GM12878 (cell line): ENCODE data around the gene MLKL. TPM values are rescaled to one million over a fixed set of nuclear protein-coding genes. Genes with fewer than 3 reads are reported as not detected.

Experiments used
- ATAC-seq: fragments of 200-7000 bp; cut with Tn5 transposase; 3 replicates; pipeline ENCODE4 v1.9.1; 2020; ENCODE audit warnings: mild to moderate bottlenecking, moderate library complexity
- BruUV-seq: library from RNA; stranded (reverse); fragments of 400-500 nt; replicated peaks from 2 replicates; lab custom pipeline; 2021; lab: Mats Ljungman, UMichigan
- CTCF ChIA-PET: fragments of 300-600 bp; sonication (Branson Sonifier 250); formaldehyde crosslinking; extraction: SDS; loops from one replicate; lab custom pipeline; 2021; ENCODE audit warnings: inconsistent platforms; lab: Yijun Ruan, JAX
- POLR2A ChIA-PET: fragments of 350-600 bp; formaldehyde crosslinking; extraction: SDS; loops from one replicate; lab custom pipeline; 2021; ENCODE audit warnings: inconsistent platforms; lab: Charles Lee
- RAD21 ChIA-PET: fragments of 300-600 bp; sonication (Branson Sonifier 250); formaldehyde crosslinking; loops from one replicate; lab custom pipeline; 2023; ENCODE audit warnings: antibody characterized with exemption; ENCODE audit not compliant: unreplicated experiment; lab: Charles Lee
- SMC1A ChIA-PET: fragments of 300-600 bp; sonication (Branson Sonifier 250); formaldehyde crosslinking; loops from one replicate; lab custom pipeline; 2023; ENCODE audit not compliant: unreplicated experiment, uncharacterized antibody; lab: Charles Lee
- DNase-seq: peaks from one replicate; pipeline ENCODE4 v3.0.0-alpha.2; 2011; ENCODE audit warnings: low read depth, low spot score
- FAIRE-seq: peaks from 3 replicates; lab custom pipeline; 2011; peaks lifted over from hg19 to GRCh38; lab: Jason Lieb, UNC
- H2AFZ ChIP-seq: 2 replicates; pipeline ENCODE4 v1.6.0; 2011; ENCODE audit warnings: low read depth, low read length, control low read depth; ENCODE audit not compliant: control insufficient read depth
- H3K27ac ChIP-seq: 2 replicates; pipeline ENCODE4 v1.5.1; 2011; ENCODE audit warnings: control low read depth; ENCODE audit not compliant: control insufficient read depth, insufficient read depth
- H3K27me3 ChIP-seq, 2 experiments: replicated peaks in 1 of 2; 2 replicates each; pipeline versions ENCODE4 v1.6.0 to v1.6.1; 2011; ENCODE audit warnings: low read length in 1 of 2; ENCODE audit not compliant: control insufficient read depth in 2 of 2, insufficient read depth in 2 of 2
- H3K36me3 ChIP-seq, 2 experiments: 2 replicates each; pipeline ENCODE4 v1.5.1; 2011; ENCODE audit warnings: low read length in 1 of 2; ENCODE audit not compliant: control insufficient read depth in 2 of 2, insufficient read depth in 2 of 2
- H3K4me1 ChIP-seq: 2 replicates; pipeline ENCODE4 v1.6.1; 2011; ENCODE audit warnings: mild to moderate bottlenecking, low read length, moderate library complexity, mixed read lengths; ENCODE audit not compliant: control insufficient read depth, insufficient read depth
- H3K4me2 ChIP-seq: 2 replicates; pipeline ENCODE4 v1.6.0; 2011; ENCODE audit warnings: control low read depth; ENCODE audit not compliant: control insufficient read depth, insufficient read depth
- H3K4me3 ChIP-seq: fragments of 200-600 bp; sonication (generic); 2 replicates; pipeline ENCODE4 v1.5.1; 2016
- H3K79me2 ChIP-seq: 2 replicates; pipeline ENCODE4 v1.6.0; 2011; ENCODE audit warnings: low read length; ENCODE audit not compliant: control insufficient read depth, insufficient read depth
- H3K9ac ChIP-seq: 2 replicates; pipeline ENCODE4 v1.8.0; 2011; ENCODE audit warnings: low read length, control low read depth, mixed read lengths; ENCODE audit not compliant: control insufficient read depth, insufficient read depth
- H3K9me3 ChIP-seq: replicated peaks from 3 replicates; pipeline ENCODE4 v1.5.1; 2011; ENCODE audit warnings: mild to moderate bottlenecking, low read length; ENCODE audit not compliant: control insufficient read depth, insufficient read depth
- H4K20me1 ChIP-seq: 2 replicates; pipeline ENCODE4 v1.6.0; 2011; ENCODE audit not compliant: control insufficient read depth, insufficient read depth
- ATF3 ChIP-seq: IDR thresholded peaks from 2 replicates; pipeline ENCODE4 v1.6.1; 2011; ENCODE audit warnings: low read depth, mild to moderate bottlenecking, low read length, moderate library complexity, borderline replicate concordance; ENCODE audit errors: extremely low read depth
- BCL3 ChIP-seq: IDR thresholded peaks from 2 replicates; pipeline ENCODE4 v1.6.1; 2011; ENCODE audit warnings: borderline replicate concordance, low read depth, mild to moderate bottlenecking, moderate library complexity, low read length; ENCODE audit not compliant: insufficient read depth, poor library complexity, severe bottlenecking
- CHD4 ChIP-seq: fragments of 200-600 bp; sonication (generic); IDR thresholded peaks from 2 replicates; pipeline ENCODE4 v1.6.1; 2016; ENCODE audit warnings: mild to moderate bottlenecking
- E2F4 ChIP-seq: IDR thresholded peaks from 2 replicates; pipeline ENCODE4 v1.6.1; 2012; ENCODE audit warnings: low read depth, low read length, improper control_type of control experiment
- MTA2 ChIP-seq: fragments of 450-650 bp; IDR thresholded peaks from 2 replicates; pipeline ENCODE4 v1.6.1; 2016; ENCODE audit warnings: low read depth, mild to moderate bottlenecking, moderate library complexity
- RBBP5 ChIP-seq: fragments of 200-600 bp; sonication (generic); conservative IDR thresholded peaks from 2 replicates; pipeline ENCODE4 v1.6.1; 2016
- RELB ChIP-seq: fragments of 450-650 bp; IDR thresholded peaks from 2 replicates; pipeline ENCODE4 v1.6.1; 2017; ENCODE audit warnings: low read depth, mild to moderate bottlenecking, moderate library complexity
- SMARCA5 ChIP-seq: fragments of 450-650 bp; IDR thresholded peaks from 2 replicates; pipeline ENCODE4 v1.6.1; 2017; ENCODE audit warnings: mild to moderate bottlenecking
- SMC3 ChIP-seq: IDR thresholded peaks from 2 replicates; pipeline ENCODE4 v1.6.1; 2011; ENCODE audit warnings: low read length, improper control_type of control experiment, borderline replicate concordance
- SRF ChIP-seq, 2 experiments: IDR thresholded peaks; 2 replicates each; pipeline ENCODE4 v1.6.1; 2011; ENCODE audit warnings: low read depth in 2 of 2, low read length in 2 of 2, mild to moderate bottlenecking in 1 of 2, moderate library complexity in 1 of 2
- TAF1 ChIP-seq: IDR thresholded peaks from 2 replicates; pipeline ENCODE4 v1.6.1; 2011; ENCODE audit warnings: mild to moderate bottlenecking, low read depth, low read length, borderline replicate concordance
- WGBS: methylation state at CpG from one replicate; pipeline ENCODE4 v1.1.6; 2016; ENCODE audit warnings: low lambda C conversion rate; ENCODE audit not compliant: insufficient replicate concordance, insufficient coverage; ENCODE audit errors: missing lambda C conversion rate; 5-methylcytosine and 5-hydroxymethylcytosine counted together
- in situ Hi-C: fragments of 300-500 bp; cut with MboI; formaldehyde crosslinking; loops from 9 replicates; pipeline ENCODE4 v1.14.3; 2018; ENCODE audit warnings: mixed read lengths
- intact Hi-C: fragments of 100-400 bp; cut with micrococcal nuclease; formaldehyde crosslinking; loops from one replicate; pipeline ENCODE4 v1.14.2; 2022; ENCODE audit not compliant: unreplicated experiment
- polyA plus RNA-seq, 11 experiments: library from polyadenylated mRNA; depleted of rRNA in 4 of 11; unstranded in 6 of 11; stranded (reverse) in 5 of 11; fragments of >200 nt; fragmentation: Nextera tagmentation in 4 of 11; fragmentation: Illumina TruSeq in 1 of 11; extraction: Ambion mirVana in 4 of 11; extraction: Trizol in 1 of 11; gene quantifications; 1 replicate in 1 of 11; 2 replicates in 10 of 11; pipeline versions ENCODE4 v1.2.1 to v1.2.3, GENCODE V29; 2011 to 2016; ENCODE audit warnings: inconsistent platforms in 2 of 11, missing spikeins in 2 of 11, low read depth in 1 of 11
- total RNA-seq, 4 experiments: library from RNA; depleted of rRNA in 3 of 4; stranded (reverse); fragments of >200 nt in 3 of 4; fragmentation: Illumina TruSeq in 1 of 4; extraction: Trizol in 1 of 4; gene quantifications; 2 replicates each; pipeline versions ENCODE4 v1.2.1 to v1.2.3, GENCODE V29; 2013 to 2021

MLKL gene
- total and polyA plus RNA-seq, 10 of the 15 experiments (the other 5 are each of a cell fraction or from before 2014, with no cell fraction given): 3.8 to 14.5 (median 11.2) TPM

GRCh38 chr16:74666425-74667254, 34.0 kb downstream of the MLKL start, which contains the start of gene RFWD3 (continued):
- TF ChIP-seq ATF3 (no peak), RBBP5 (no peak), MTA2 (no peak), SMARCA5 (no peak), CHD4 (no peak), E2F4 (peak; percentile 88), TAF1 (peak; percentile 97)

- Histone ChIP-seq H3K27me3 (no peaks in the 10 kb centered on the region), H4K20me1 (no peaks in the 10 kb centered on the region), H3K36me3 (peaks cover 2 to 28% of the 10 kb centered on the region in 2 experiments), H3K27ac (peak overlapping the region; percentile 87), H3K9me3 (no peaks in the 10 kb centered on the region), H3K4me1 (peaks cover 5% of the 10 kb centered on the region), H3K4me3 (peak overlapping the region; percentile 76), H3K9ac (peak overlapping the region; percentile 95), H3K4me2 (peak overlapping the region; percentile 71), H2AFZ (no peak overlapping the region), H3K79me2 (peaks cover 52% of the 10 kb centered on the region)
- TF ChIP-seq BCL3 (no peak), RELB (no peak), SMC3 (no peak), SRF (IDR thresholded peaks at IDR 0.05; ENCODE audit: low read depth in 2 of 2, low read length in 2 of 2) (no peak)
- BruUV-seq: no TSS peak
- no peak for ATAC-seq
- in situ Hi-C loops: no loop called here
- no peak for FAIRE-seq
- ChIA-PET SMC1A (interaction anchor here (0.9 to 1.7 kb wide), 3 partner anchors 30 to 180 kb away, joined by 4 to 7 read pairs (median 4); no protein-coding TSS in a partner anchor), POLR2A (interaction anchor here (1.1 to 3.4 kb wide), 4 partner anchors 9 to 33 kb away, joined by 5 to 28 read pairs (median 16); partner anchors contain the start of gene MLKL), RAD21 (interaction anchor here (1.5 to 1.6 kb wide), 2 partner anchors 9 to 197 kb away, joined by 4 to 6 read pairs; no protein-coding TSS in a partner anchor), CTCF (interaction anchor here (2.4 to 2.8 kb wide), 2 partner anchors 14 to 33 kb away, joined by 5 to 14 read pairs; no protein-coding TSS in a partner anchor)
- intact Hi-C loops: loop anchor here (2.0 kb wide), 1 partner anchor 33 kb away; no protein-coding TSS in a partner anchor
- WGBS: 1% methylated on average over 7 of the region's 8 CpGs
- no peak for DNase-seq
Measured at GRCh38 chr16:74666010-74666421, 34.6 kb downstream of the MLKL start.
